ENCODE measurements around the gene FRMD3. TPM values are rescaled to one million over a fixed set of nuclear protein-coding genes. Genes with fewer than 3 reads are reported as not detected.
"Not testable (repeated sequence)": the region's sequence is repeated elsewhere in the genome, so short reads cannot be mapped to it uniquely, and the experiment has no call there.

Gene FRMD3
- polyA plus RNA-seq, 1 donor: 15.4 TPM

- no peak for DNase-seq
Measured at GRCh38 chr9:83521411-83521810, 16.8 kb downstream of the FRMD3 start.

GRCh38 chr9:83521011-83521410 lies 17.2 kb downstream of the FRMD3 start:
- DNase-seq: no peak

GRCh38 chr9:83520292-83520691 lies 17.9 kb downstream of the FRMD3 start:
- DNase-seq: no peak

- DNase-seq: not testable (repeated sequence)
Measured at GRCh38 chr9:83517980-83518379, 20.2 kb downstream of the FRMD3 start.

- DNase-seq: no peak
Measured at GRCh38 chr9:83514767-83515166, 23.4 kb downstream of the FRMD3 start.

- DNase-seq: no peak
Measured at GRCh38 chr9:83512621-83513020, 25.6 kb downstream of the FRMD3 start.

GRCh38 chr9:83511051-83511450 lies 27.1 kb downstream of the FRMD3 start:
- no peak for DNase-seq

- DNase-seq: peak; percentile 16
Measured at GRCh38 chr9:83509402-83509801, 28.8 kb downstream of the FRMD3 start.

GRCh38 chr9:83508067-83508466 lies 30.1 kb downstream of the FRMD3 start:
- no peak for DNase-seq

- no peak for DNase-seq
Measured at GRCh38 chr9:83505282-83505681, 32.9 kb downstream of the FRMD3 start.

- no peak for DNase-seq
Measured at GRCh38 chr9:83503866-83504265, 34.3 kb downstream of the FRMD3 start.

- no peak for DNase-seq
Measured at GRCh38 chr9:83501565-83501964, 36.6 kb downstream of the FRMD3 start.

- DNase-seq: no peak
Measured at GRCh38 chr9:83497441-83497840, 40.8 kb downstream of the FRMD3 start.

GRCh38 chr9:83491995-83492394 lies 46.2 kb downstream of the FRMD3 start:
- no peak for DNase-seq

- DNase-seq: no peak
Measured at GRCh38 chr9:83491413-83491812, 46.8 kb downstream of the FRMD3 start.

GRCh38 chr9:83489961-83490360 lies 48.2 kb downstream of the FRMD3 start:
- DNase-seq: no peak

- no peak for DNase-seq
Measured at GRCh38 chr9:83484990-83485389, 53.2 kb downstream of the FRMD3 start.

GRCh38 chr9:83483223-83483622 lies 55.0 kb downstream of the FRMD3 start:
- no peak for DNase-seq

- DNase-seq: no peak
Measured at GRCh38 chr9:83479765-83480164, 58.4 kb downstream of the FRMD3 start.

GRCh38 chr9:83477571-83477970 lies 60.6 kb downstream of the FRMD3 start:
- no peak for DNase-seq

- DNase-seq: no peak
Measured at GRCh38 chr9:83477120-83477519, 61.1 kb downstream of the FRMD3 start.

GRCh38 chr9:83476513-83476912 lies 61.7 kb downstream of the FRMD3 start:
- no peak for DNase-seq

- no peak for DNase-seq
Measured at GRCh38 chr9:83475741-83476140, 62.5 kb downstream of the FRMD3 start.

- DNase-seq: no peak
Measured at GRCh38 chr9:83474631-83475030, 63.6 kb downstream of the FRMD3 start.

- DNase-seq: no peak
Measured at GRCh38 chr9:83473488-83473971, 64.7 kb downstream of the FRMD3 start.

GRCh38 chr9:83472764-83473163 lies 65.4 kb downstream of the FRMD3 start:
- no peak for DNase-seq
